Measurements from ENCODE around the gene SPSB4.

SPSB4 gene

GRCh38 chr3:141087076-141087777, 36.1 kb downstream of the SPSB4 start:
- H3K4me3 ChIP-seq (ENCODE audit: low read depth, low read length) = no peak overlapping the region
- DNase-seq (ENCODE audit: low read depth) = no peak
- TF ChIP-seq CTCF (IDR thresholded peaks at IDR 0.05; ENCODE audit: control insufficient read depth, extremely low read depth, insufficient read depth) = no peak

GRCh38 chr3:141087778-141088130, 36.6 kb downstream of the SPSB4 start:
- H3K4me3 ChIP-seq (ENCODE audit: low read depth, low read length) = no peak overlapping the region
- DNase-seq (ENCODE audit: low read depth) = no peak
- no peak for TF ChIP-seq CTCF (IDR thresholded peaks at IDR 0.05; ENCODE audit: control insufficient read depth, extremely low read depth, insufficient read depth)

GRCh38 chr3:141089339-141090152, 38.4 kb downstream of the SPSB4 start:
- DNase-seq (ENCODE audit: low read depth) = no peak
- H3K4me3 ChIP-seq (ENCODE audit: low read depth, low read length) = no peak overlapping the region
- no peak for TF ChIP-seq CTCF (IDR thresholded peaks at IDR 0.05; ENCODE audit: control insufficient read depth, extremely low read depth, insufficient read depth)

GRCh38 chr3:141091426-141091825, 40.3 kb downstream of the SPSB4 start:
- no peak for TF ChIP-seq CTCF (IDR thresholded peaks at IDR 0.05; ENCODE audit: control insufficient read depth, extremely low read depth, insufficient read depth)
- H3K4me3 ChIP-seq (ENCODE audit: low read depth, low read length) = no peak overlapping the region
- no peak for DNase-seq (ENCODE audit: low read depth)

GRCh38 chr3:141092663-141093062, 41.5 kb downstream of the SPSB4 start:
- no peak overlapping the region for H3K4me3 ChIP-seq (ENCODE audit: low read depth, low read length)
- no peak for TF ChIP-seq CTCF (IDR thresholded peaks at IDR 0.05; ENCODE audit: control insufficient read depth, extremely low read depth, insufficient read depth)
- DNase-seq (ENCODE audit: low read depth) = no peak

- no peak for DNase-seq (ENCODE audit: low read depth)
- no peak overlapping the region for H3K4me3 ChIP-seq (ENCODE audit: low read depth, low read length)
- TF ChIP-seq CTCF (IDR thresholded peaks at IDR 0.05; ENCODE audit: control insufficient read depth, extremely low read depth, insufficient read depth) = no peak
Observed at GRCh38 chr3:141093397-141093796, 42.2 kb downstream of the SPSB4 start.

Data from LNCaP clone FGC (cell line).